GM19395 (cell line): Measurements from ENCODE around the gene NKD1.
"Not testable (repeated sequence)": the region's sequence is repeated elsewhere in the genome, so short reads cannot be mapped to it uniquely, and the experiment has no call there.

Source experiments
- ATAC-seq: cut with Tn5 transposase; IDR thresholded peaks from one replicate; pipeline ENCODE4 v1.9.1; 2021; ENCODE audit warnings: mild to moderate bottlenecking, moderate library complexity; ENCODE audit not compliant: unreplicated experiment

The NKD1 gene

GRCh38 chr16:50519602-50520001 is 28.6 kb upstream of the NKD1 start:
- no peak for ATAC-seq

GRCh38 chr16:50520451-50521245 is 27.5 kb upstream of the NKD1 start:
- no peak for ATAC-seq

GRCh38 chr16:50521246-50521900 is 26.8 kb upstream of the NKD1 start:
- no peak for ATAC-seq

- ATAC-seq, result no peak
Observed at GRCh38 chr16:50522324-50522723, 25.9 kb upstream of the NKD1 start.

- ATAC-seq, result no peak
Observed at GRCh38 chr16:50523710-50524109, 24.5 kb upstream of the NKD1 start.

- ATAC-seq, result no peak
Observed at GRCh38 chr16:50525262-50525661, 22.9 kb upstream of the NKD1 start.

DNA sequence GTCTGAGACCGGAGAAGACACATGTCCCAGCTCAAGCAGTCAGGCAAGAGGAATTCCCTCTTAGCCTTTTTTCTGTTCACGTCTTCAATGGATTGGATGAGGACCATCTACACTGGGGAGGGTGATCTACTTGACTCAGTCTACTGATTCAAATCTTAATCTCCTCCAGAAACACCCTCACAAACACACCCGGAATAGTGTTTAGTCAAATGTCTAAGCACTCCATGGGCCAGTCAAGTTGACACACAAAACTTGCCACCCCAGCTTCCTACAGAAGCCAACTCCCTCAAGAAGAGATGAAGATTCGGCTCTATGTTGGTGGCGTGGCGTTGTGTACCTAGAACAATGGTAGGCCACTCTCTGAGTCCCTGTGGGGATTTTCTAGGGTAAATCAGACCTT is 22.5 kb upstream of the NKD1 start:
- ATAC-seq, result no peak

- ATAC-seq, result no peak
Observed at GRCh38 chr16:50526249-50526648, 21.9 kb upstream of the NKD1 start.

DNA sequence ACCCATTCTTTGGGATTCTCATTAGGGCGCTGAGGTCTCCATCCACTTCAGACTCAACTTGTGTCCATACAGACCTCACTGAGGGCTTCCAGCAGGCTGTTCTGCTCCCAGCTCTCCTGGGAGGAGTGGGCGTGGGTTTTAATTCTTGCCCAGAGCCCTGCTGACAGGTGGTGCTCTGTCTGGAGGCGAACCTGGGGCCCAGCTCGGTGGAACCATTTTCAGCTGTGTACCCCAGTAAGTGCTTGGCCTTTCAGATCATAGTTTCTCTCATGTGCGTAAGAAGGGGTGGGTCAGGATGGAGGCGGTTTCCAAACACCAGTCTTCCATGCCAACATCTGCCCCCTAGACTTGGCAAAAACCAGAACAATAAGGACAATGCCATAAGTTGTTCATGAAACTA is 21.4 kb upstream of the NKD1 start:
- ATAC-seq, result no peak

GRCh38 chr16:50528820-50529219 is 19.4 kb upstream of the NKD1 start:
- no peak for ATAC-seq

DNA sequence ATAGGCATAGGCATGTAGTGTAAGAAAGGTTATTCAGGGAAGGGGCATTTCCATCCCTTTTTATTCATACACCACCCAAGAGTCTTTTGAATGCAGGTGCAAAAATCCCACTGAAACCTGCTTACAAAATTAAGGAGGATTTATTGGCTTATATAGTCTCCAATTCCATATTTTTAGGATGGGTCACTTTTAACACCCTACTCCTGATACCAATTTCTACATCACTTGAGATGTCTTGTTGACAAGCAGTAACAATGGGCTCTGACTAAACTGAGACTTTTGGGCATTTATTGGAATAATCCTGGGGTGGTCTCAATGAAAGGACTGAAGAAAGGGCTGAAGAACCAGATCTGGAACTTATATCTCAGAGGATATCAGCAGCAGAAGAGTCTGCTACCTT is 18.9 kb upstream of the NKD1 start:
- ATAC-seq, result no peak

DNA sequence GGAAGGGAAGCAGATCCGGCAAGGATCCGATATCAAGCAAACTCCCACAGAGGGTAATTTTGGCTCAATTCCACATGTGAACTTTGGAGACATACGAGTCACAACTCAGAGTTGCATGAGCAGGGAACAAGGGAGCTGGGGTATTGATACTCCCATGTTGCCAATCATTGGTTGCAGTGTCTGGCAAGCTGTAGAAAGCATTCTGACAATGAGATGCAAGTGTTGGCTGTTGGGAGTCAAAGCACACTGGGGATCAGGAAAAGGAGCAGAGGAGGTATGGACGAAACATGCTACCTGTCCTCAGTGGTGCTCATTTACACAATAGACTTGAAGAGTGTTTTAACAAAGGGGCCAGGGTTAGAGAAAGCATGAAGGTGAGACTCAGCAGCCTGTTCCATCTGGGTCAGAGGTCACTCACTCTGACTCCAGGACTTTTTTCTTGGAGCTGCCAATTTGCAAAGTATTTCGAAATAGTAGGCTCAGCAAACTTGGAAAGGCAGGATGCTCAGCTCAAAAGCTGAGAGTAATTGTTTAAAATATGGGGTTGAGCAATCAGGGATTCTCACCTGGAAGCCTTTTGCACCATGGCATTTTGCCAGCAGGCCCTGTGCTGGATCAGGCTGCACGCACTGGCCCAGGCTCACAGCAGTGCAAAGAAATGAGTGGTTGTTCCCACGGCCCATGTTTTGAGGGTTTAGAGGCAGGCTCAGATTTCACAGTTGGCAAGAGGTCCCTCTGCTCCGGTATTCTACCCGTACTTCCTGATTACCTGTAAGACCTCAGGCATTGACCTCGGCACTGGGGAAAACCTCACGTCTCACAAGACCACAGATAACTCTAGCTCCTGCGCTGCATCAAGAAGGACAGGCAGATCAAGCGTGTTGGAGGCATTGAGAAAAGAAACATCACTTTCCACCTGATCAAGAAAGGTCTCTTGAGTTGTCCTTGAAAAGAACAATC is 17.6 kb upstream of the NKD1 start:
- no peak for ATAC-seq

GRCh38 chr16:50531359-50531758 is 16.8 kb upstream of the NKD1 start:
- no peak for ATAC-seq

DNA sequence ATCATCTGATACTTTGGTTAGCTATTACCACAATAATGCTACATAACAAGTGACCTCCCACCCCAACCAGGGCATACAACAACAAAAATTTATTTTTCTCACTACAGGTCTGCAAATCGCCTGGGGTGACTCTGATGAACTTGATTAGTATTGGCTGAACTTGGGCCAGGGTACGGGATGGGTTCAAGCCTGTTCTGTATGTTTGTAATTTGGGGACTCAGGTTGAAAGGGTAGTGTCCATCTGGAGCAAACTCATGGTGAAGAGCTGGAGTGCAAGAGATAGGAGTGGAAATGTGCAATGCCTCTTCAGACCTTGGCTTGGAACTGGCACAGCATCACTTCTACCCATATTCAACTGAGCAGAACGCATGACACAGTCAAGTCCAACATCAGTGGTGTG is 16.3 kb upstream of the NKD1 start:
- no peak for ATAC-seq

DNA sequence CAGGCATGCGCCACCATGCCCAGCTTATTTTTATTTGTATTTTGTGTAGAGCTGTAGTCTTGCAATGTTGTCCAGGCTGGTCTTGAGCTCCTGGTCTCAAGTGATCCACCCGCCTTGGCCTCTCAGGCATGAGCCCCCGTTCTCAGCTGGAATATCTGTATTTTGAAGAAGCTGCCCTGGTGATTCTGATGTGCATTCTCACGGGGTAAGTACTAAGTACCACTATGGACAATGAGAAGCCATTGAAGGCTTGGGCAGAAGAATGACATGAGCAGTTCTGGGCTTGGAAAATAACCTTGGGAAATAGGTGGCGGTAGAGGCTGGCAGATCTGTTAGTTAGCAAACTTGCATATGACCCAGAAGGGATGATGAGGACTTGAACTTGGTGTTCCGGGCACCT is 15.6 kb upstream of the NKD1 start:
- ATAC-seq, result no peak

- no peak for ATAC-seq
Observed at GRCh38 chr16:50533317-50533716, 14.9 kb upstream of the NKD1 start.

GRCh38 chr16:50534091-50534490 is 14.1 kb upstream of the NKD1 start:
- no peak for ATAC-seq

DNA sequence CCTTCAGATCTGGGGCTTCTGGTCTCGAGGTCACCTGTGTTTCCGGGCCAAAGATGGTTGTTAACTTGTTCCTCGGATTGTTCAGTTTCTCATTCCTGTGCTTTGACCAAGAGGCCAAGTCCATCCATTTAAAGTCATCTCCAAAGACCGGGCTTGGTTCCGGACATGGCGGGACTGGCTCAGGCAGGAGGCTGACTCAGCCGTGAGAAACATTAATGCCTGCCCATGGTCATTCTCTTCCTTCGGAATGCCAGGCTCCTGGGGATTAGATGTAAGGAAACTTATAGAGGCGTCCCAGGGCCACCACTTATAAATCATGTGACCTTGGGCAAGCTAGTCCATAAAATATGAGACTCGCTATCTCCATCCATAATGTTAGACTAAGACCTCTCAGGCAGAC is 13.6 kb upstream of the NKD1 start:
- no peak for ATAC-seq

GRCh38 chr16:50534958-50535357 is 13.2 kb upstream of the NKD1 start:
- ATAC-seq, result no peak

DNA sequence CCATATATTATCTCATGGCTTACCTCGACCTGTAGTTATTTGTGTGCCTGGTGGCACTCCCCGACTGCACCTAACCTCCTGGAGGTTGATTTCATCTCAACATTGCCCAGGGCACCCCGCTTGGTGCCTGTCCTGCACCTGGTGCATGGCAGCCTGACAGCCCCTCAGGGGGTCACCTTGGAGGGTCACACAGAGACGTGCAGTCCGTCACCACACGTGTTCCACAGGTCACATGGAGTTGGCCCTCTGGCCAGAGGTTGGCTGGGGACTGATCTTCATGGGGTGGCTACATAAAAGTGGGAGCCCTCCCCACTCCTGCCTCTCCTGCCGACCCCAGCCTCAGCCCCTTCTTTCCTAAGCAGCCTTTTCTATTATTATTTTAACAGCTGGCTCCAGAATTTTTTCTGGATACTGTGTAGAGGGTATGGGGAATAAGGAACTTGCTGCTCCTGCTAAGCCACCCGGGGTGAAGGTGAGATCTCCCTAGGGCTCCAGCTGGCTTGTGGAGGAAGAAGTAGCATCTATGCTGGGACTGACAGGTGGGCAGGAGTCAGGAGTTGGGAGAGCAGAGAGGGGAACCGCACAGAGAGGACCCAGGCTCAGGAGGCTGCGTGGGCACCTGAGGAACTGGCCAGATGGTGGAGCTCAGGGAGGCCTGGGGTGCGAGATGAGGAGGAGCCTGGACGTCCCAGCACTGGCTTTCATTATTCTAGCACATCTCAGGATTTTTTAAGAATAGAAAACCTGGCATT is 12.5 kb upstream of the NKD1 start:
- no peak for ATAC-seq

- ATAC-seq, result not testable (repeated sequence)
Observed at GRCh38 chr16:50536258-50536645, 11.9 kb upstream of the NKD1 start.
